GM08714 (cell line): ENCODE data around the gene TRERF1.

Source experiments
- H3K4me3 ChIP-seq: fragments of 200-500 bp; sonication (Bioruptor generic); 2 replicates; pipeline ENCODE4 v1.5.1; 2014; ENCODE audit warnings: mild to moderate bottlenecking, low read length, inconsistent platforms
- ZNF274 ChIP-seq: IDR thresholded peaks from 2 replicates; pipeline ENCODE4 v1.6.1; 2012; ENCODE audit warnings: mild to moderate bottlenecking, low read depth, low read length

Gene TRERF1

GRCh38 chr6:42345696-42346416 lies 105.9 kb downstream of the TRERF1 start:
- H3K4me3 ChIP-seq: no peak overlapping the region
- no peak for TF ChIP-seq ZNF274

- no peak for TF ChIP-seq ZNF274
- H3K4me3 ChIP-seq: no peak overlapping the region
Observed at GRCh38 chr6:42344756-42345155, 107.0 kb downstream of the TRERF1 start.

- no peak for TF ChIP-seq ZNF274
- no peak overlapping the region for H3K4me3 ChIP-seq
Observed at GRCh38 chr6:42341771-42342553, 109.8 kb downstream of the TRERF1 start.

- no peak overlapping the region for H3K4me3 ChIP-seq
- no peak for TF ChIP-seq ZNF274
Observed at GRCh38 chr6:42341221-42341620, 110.5 kb downstream of the TRERF1 start.

GRCh38 chr6:42340511-42340910 lies 111.2 kb downstream of the TRERF1 start:
- TF ChIP-seq ZNF274: no peak

GRCh38 chr6:42339991-42340401 lies 111.7 kb downstream of the TRERF1 start:
- TF ChIP-seq ZNF274: no peak
- no peak overlapping the region for H3K4me3 ChIP-seq

More at GRCh38 chr6:42340511-42340910, 111.2 kb downstream of the TRERF1 start:
- H3K4me3 ChIP-seq: no peak overlapping the region

- H3K4me3 ChIP-seq: no peak overlapping the region
- TF ChIP-seq ZNF274: no peak
Observed at GRCh38 chr6:42338744-42339222, 112.9 kb downstream of the TRERF1 start.

GRCh38 chr6:42337985-42338743 lies 113.6 kb downstream of the TRERF1 start:
- no peak overlapping the region for H3K4me3 ChIP-seq
- no peak for TF ChIP-seq ZNF274

- no peak overlapping the region for H3K4me3 ChIP-seq
- TF ChIP-seq ZNF274: no peak
Observed at GRCh38 chr6:42336431-42336830, 115.3 kb downstream of the TRERF1 start.

GRCh38 chr6:42335896-42336295 lies 115.8 kb downstream of the TRERF1 start:
- H3K4me3 ChIP-seq: no peak overlapping the region
- TF ChIP-seq ZNF274: no peak

- H3K4me3 ChIP-seq: no peak overlapping the region
- no peak for TF ChIP-seq ZNF274
Observed at GRCh38 chr6:42334870-42335269, 116.9 kb downstream of the TRERF1 start.

GRCh38 chr6:42333612-42334011 lies 118.1 kb downstream of the TRERF1 start:
- no peak for TF ChIP-seq ZNF274
- no peak overlapping the region for H3K4me3 ChIP-seq

GRCh38 chr6:42332916-42333315 lies 118.8 kb downstream of the TRERF1 start:
- no peak for TF ChIP-seq ZNF274

GRCh38 chr6:42331019-42331418 lies 120.7 kb downstream of the TRERF1 start:
- no peak overlapping the region for H3K4me3 ChIP-seq
- no peak for TF ChIP-seq ZNF274

More at GRCh38 chr6:42332916-42333315, 118.8 kb downstream of the TRERF1 start:
- no peak overlapping the region for H3K4me3 ChIP-seq
